HCT116 (cell line): ENCODE data around the gene PGPEP1. TPM values are rescaled to one million over a fixed set of nuclear protein-coding genes. Genes with fewer than 3 reads are reported as not detected.

Experiments used
- ATAC-seq: fragments of 200-7000 bp; cut with Tn5 transposase; 2 replicates; pipeline ENCODE4 v1.9.1; 2020; ENCODE audit warnings: mild to moderate bottlenecking, moderate library complexity
- BruUV-seq: library from RNA; stranded (reverse); fragments of 400-500 nt; replicated peaks from 2 replicates; lab custom pipeline; 2021; lab: Mats Ljungman, UMichigan
- CTCF ChIA-PET: fragments of 300-600 bp; sonication (Branson Sonifier 250); formaldehyde crosslinking; loops from one replicate; lab custom pipeline; 2021; ENCODE audit warnings: antibody characterized with exemption; lab: Charles Lee
- POLR2A ChIA-PET: fragments of 300-600, 350-600 bp; sonication (Branson Sonifier 250); formaldehyde crosslinking; loops from one replicate; lab custom pipeline; 2021; ENCODE audit warnings: antibody characterized with exemption; lab: Charles Lee
- RAD21 ChIA-PET, 2 experiments: fragments of 300-600 bp; sonication (Branson Sonifier 250); formaldehyde crosslinking; loops; one replicate each; lab custom pipeline; 2023; ENCODE audit warnings: low total read pairs in 2 of 2; ENCODE audit not compliant: uncharacterized antibody in 2 of 2, unreplicated experiment in 2 of 2, low non-redundant PET in 1 of 2; lab: Charles Lee
- DNase-seq: peaks from one replicate; pipeline ENCODE4 v3.0.0-alpha.2; 2010; ENCODE audit warnings: low read depth, low spot score
- H2AFZ ChIP-seq: fragments of 200-600 bp; shearing (Covaris generic), sonication (generic); 2 replicates; pipeline ENCODE4 v1.6.1; 2017; ENCODE audit warnings: low read depth, mixed run types, mixed read lengths, antibody characterized with exemption, low read length; ENCODE audit not compliant: poor library complexity, severe bottlenecking
- H3K27ac ChIP-seq: 2 replicates; pipeline ENCODE4 v1.5.1; 2012; ENCODE audit warnings: low read depth, low read length
- H3K27me3 ChIP-seq: fragments of 200-600 bp; sonication (generic); 2 replicates; pipeline ENCODE4 v1.6.1; 2016; ENCODE audit warnings: mixed run types, low read length, mixed read lengths; ENCODE audit not compliant: insufficient read depth
- H3K36me3 ChIP-seq, 2 experiments: fragments of 200-500 bp in 1 of 2; fragments of 200-600 bp in 1 of 2; sonication (Bioruptor generic) in 1 of 2; sonication (generic) in 1 of 2; 2 replicates each; pipeline versions ENCODE4 v1.5.1 to v1.6.1; 2014 to 2016; ENCODE audit warnings: low read length in 2 of 2, inconsistent platforms in 1 of 2, mixed read lengths in 1 of 2, mixed run types in 1 of 2; ENCODE audit not compliant: insufficient read depth in 2 of 2, control insufficient read depth in 1 of 2
- H3K4me1 ChIP-seq, 2 experiments: fragments of 200-600 bp in 1 of 2; sonication (generic) in 1 of 2; 2 replicates each; pipeline versions ENCODE4 v1.5.1 to v1.6.1; 2012 to 2017; ENCODE audit warnings: low read length in 2 of 2, inconsistent platforms in 1 of 2, mild to moderate bottlenecking in 1 of 2, mixed read lengths in 1 of 2, mixed run types in 1 of 2, moderate library complexity in 1 of 2; ENCODE audit not compliant: insufficient read depth in 2 of 2, control insufficient read depth in 1 of 2
- H3K4me2 ChIP-seq: fragments of 200-600 bp; sonication (generic); 2 replicates; pipeline ENCODE4 v1.6.1; 2017; ENCODE audit warnings: mixed run types, low read length, mixed read lengths
- H3K4me3 ChIP-seq, 2 experiments: fragments of 200-600 bp in 1 of 2; sonication (generic) in 1 of 2; replicated peaks in 1 of 2; 2 replicates each; pipeline ENCODE4 v1.5.1; 2011 to 2016; ENCODE audit warnings: low read length in 2 of 2, control low read depth in 1 of 2, low read depth in 1 of 2, mild to moderate bottlenecking in 1 of 2, mixed read lengths in 1 of 2, mixed run types in 1 of 2
- H3K79me2 ChIP-seq: fragments of 200-600 bp; sonication (generic); 2 replicates; pipeline ENCODE4 v1.6.1; 2017; ENCODE audit warnings: mild to moderate bottlenecking, mixed run types, low read length, moderate library complexity, mixed read lengths; ENCODE audit not compliant: insufficient read depth
- H3K9ac ChIP-seq: fragments of 200-600 bp; sonication (generic); 2 replicates; pipeline ENCODE4 v1.6.1; 2016; ENCODE audit warnings: low read length, mixed read lengths
- H3K9me2 ChIP-seq: fragments of 200-600 bp; sonication (generic), shearing (Covaris generic); 2 replicates; pipeline ENCODE4 v1.6.1; 2017; ENCODE audit warnings: mixed run types, mild to moderate bottlenecking, moderate library complexity; ENCODE audit not compliant: insufficient read depth
- H3K9me3 ChIP-seq, 2 experiments: fragments of 200-500 bp in 1 of 2; fragments of 200-600 bp in 1 of 2; sonication (Bioruptor generic) in 1 of 2; sonication (generic) in 1 of 2; 2 replicates each; pipeline ENCODE4 v1.6.1; 2014 to 2017; ENCODE audit warnings: low read length in 2 of 2, mixed read lengths in 2 of 2, inconsistent platforms in 1 of 2, low read depth in 1 of 2, mild to moderate bottlenecking in 1 of 2, mixed run types in 1 of 2, moderate library complexity in 1 of 2; ENCODE audit not compliant: control insufficient read depth in 1 of 2, insufficient read depth in 1 of 2
- H4K20me1 ChIP-seq: fragments of 200-600 bp; sonication (generic), shearing (Covaris generic); 2 replicates; pipeline ENCODE4 v1.6.1; 2017; ENCODE audit warnings: mixed run types, mild to moderate bottlenecking, moderate library complexity; ENCODE audit not compliant: insufficient read depth
- CBX3 ChIP-seq: IDR thresholded peaks from 2 replicates; pipeline ENCODE4 v1.6.1; 2012; ENCODE audit warnings: low read depth
- CEBPB ChIP-seq: IDR thresholded peaks from 2 replicates; pipeline ENCODE4 v1.6.1; 2012; ENCODE audit warnings: low read depth
- EGR1 ChIP-seq: IDR thresholded peaks from 2 replicates; pipeline ENCODE4 v1.6.1; 2012; ENCODE audit warnings: low read depth
- ELF1 ChIP-seq: IDR thresholded peaks from 2 replicates; pipeline ENCODE4 v1.6.1; 2012; ENCODE audit warnings: low read depth, borderline replicate concordance
- EZH2 ChIP-seq: fragments of 200-600 bp; sonication (generic); IDR thresholded peaks from 2 replicates; pipeline ENCODE4 v1.6.1; 2017; ENCODE audit warnings: antibody characterized with exemption, mixed run types
- EZH2phosphoT487 ChIP-seq: fragments of 200-600 bp; IDR thresholded peaks from 2 replicates; pipeline ENCODE4 v1.6.1; 2018; ENCODE audit warnings: antibody characterized with exemption, borderline replicate concordance
- FOSL1 ChIP-seq: IDR thresholded peaks from 2 replicates; pipeline ENCODE4 v1.6.1; 2012; ENCODE audit warnings: low read depth
- POLR2A ChIP-seq: IDR thresholded peaks from 2 replicates; pipeline ENCODE4 v1.7.0; 2011; ENCODE audit warnings: borderline replicate concordance; ENCODE audit not compliant: insufficient read depth, insufficient read length; ENCODE audit errors: extremely low read depth
- POLR2AphosphoS5 ChIP-seq: IDR thresholded peaks from 2 replicates; pipeline ENCODE4 v1.6.1; 2011; ENCODE audit warnings: mild to moderate bottlenecking, low read depth, low read length, moderate library complexity
- RAD21 ChIP-seq: IDR thresholded peaks from 2 replicates; pipeline ENCODE4 v1.6.1; 2012; ENCODE audit warnings: low read depth, mild to moderate bottlenecking
- SP1 ChIP-seq: IDR thresholded peaks from 2 replicates; pipeline ENCODE4 v1.6.1; 2012; ENCODE audit warnings: low read depth
- SRF ChIP-seq: IDR thresholded peaks from 2 replicates; pipeline ENCODE4 v1.6.1; 2012; ENCODE audit warnings: low read depth
- TCF7L2 ChIP-seq: IDR thresholded peaks from 2 replicates; pipeline ENCODE4 v1.7.0; 2011; ENCODE audit warnings: borderline replicate concordance, inconsistent platforms; ENCODE audit not compliant: insufficient read depth, insufficient read length; ENCODE audit errors: extremely low read depth
- YY1 ChIP-seq: IDR thresholded peaks from 2 replicates; pipeline ENCODE4 v1.6.1; 2011; ENCODE audit warnings: low read length, low read depth, moderate library complexity, mild to moderate bottlenecking; ENCODE audit not compliant: insufficient replicate concordance; ENCODE audit errors: extremely low read depth
- ZFX ChIP-seq: fragments of 450-650 bp; IDR thresholded peaks from 2 replicates; pipeline ENCODE4 v1.6.1; 2017
- ZNF274 ChIP-seq: fragments of 200-500 bp; sonication (Bioruptor generic); IDR thresholded peaks from 2 replicates; pipeline ENCODE4 v1.6.1; 2014; ENCODE audit warnings: mild to moderate bottlenecking, low read depth, low read length, inconsistent platforms
- intact Hi-C: fragments of 100-400 bp; cut with micrococcal nuclease; formaldehyde crosslinking; loops from 2 replicates; pipeline ENCODE4 v1.10.0; 2022
- total RNA-seq: library from RNA; stranded (reverse); gene quantifications from one replicate; pipeline ENCODE4 v1.2.1, GENCODE V29; 2021; ENCODE audit not compliant: unreplicated experiment
- TF ChIP-seq, protein P1 (sequence below): IDR thresholded peaks from 2 replicates; pipeline ENCODE4 v1.6.1; 2012
- TF ChIP-seq, protein P2 (sequence below): IDR thresholded peaks from 2 replicates; pipeline ENCODE4 v1.6.1; 2012
- TF ChIP-seq, protein P3 (sequence below): IDR thresholded peaks from 2 replicates; pipeline ENCODE4 v1.6.1; 2012; ENCODE audit warnings: low read depth
- TF ChIP-seq, protein P4 (sequence below): IDR thresholded peaks from 2 replicates; pipeline ENCODE4 v1.6.1; 2011; ENCODE audit warnings: mild to moderate bottlenecking, low read length, moderate library complexity; ENCODE audit not compliant: insufficient replicate concordance; ENCODE audit errors: extremely low read depth

Gene PGPEP1
- total RNA-seq, 1 experiment from 2014 or later, result 30.9 TPM

DNA sequence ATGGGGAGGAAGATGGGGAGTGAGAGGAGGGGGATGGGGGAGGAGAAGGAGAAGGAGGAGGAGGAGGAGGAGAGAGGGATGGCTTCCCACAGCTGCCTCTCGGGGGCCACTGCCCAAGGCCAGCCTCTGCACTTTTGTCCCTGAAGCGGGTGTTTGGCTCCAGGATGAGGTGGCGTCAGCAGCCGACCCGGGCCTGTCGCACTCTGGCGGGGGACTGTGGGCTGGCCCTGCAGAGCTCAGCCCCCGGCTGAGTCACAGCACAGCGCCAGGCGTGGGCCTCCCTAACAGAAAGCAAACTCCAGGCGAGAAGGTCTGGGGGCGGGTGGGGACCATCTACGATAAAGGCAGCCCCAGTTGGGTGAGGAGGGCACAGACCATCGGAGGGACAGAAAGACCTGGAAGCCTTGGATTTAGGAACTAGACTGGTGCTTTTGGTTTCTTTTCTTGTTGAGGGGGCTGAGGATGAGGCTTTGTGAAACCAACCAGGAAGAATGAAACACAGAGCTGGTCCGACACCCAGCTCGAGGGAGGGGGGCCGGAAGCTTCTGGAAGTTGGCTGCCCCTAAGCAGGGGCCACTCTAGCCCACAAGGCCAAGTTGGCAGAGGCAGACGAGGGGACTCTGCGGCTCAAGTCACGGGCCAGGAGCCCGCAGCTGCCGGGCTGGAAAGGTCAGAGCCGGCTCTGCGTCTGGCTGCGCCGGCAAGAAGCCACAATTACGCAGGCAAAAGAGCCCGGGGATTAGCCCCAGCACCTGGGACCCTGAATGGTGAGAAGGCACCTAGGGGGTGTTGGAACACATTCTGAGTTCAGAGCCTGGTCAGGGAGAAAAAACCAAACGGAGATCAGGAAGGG lies 35.7 kb upstream of the PGPEP1 start:
- peaks cover 49 to 63% of the 10 kb centered on the region in 2 experiments for H3K4me1 ChIP-seq
- no peak for DNase-seq
- BruUV-seq, result TSS peak; percentile 93
- ATAC-seq, result peak; percentile 76
- peak overlapping the region; percentile 72 for H3K9ac ChIP-seq
- H3K27me3 ChIP-seq, result no peaks in the 10 kb centered on the region
- POLR2A ChIA-PET, result interaction anchor here (1.0 to 3.0 kb wide), 11 partner anchors 9 to 79 kb away, joined by 3 to 62 read pairs (median 6); partner anchors contain the start of genes IQCN, JUND and LSM4
- H3K36me3 ChIP-seq, result peaks cover 10 to 29% of the 10 kb centered on the region in 2 experiments; a peak in 2 of 4 replicates
- intact Hi-C loops, result loop anchor here (2.0 kb wide), 1 partner anchor 30 kb away; the partner anchor contains the start of gene IQCN
- RAD21 ChIA-PET, result interaction anchor here (0.8 to 1.3 kb wide), 5 partner anchors 18 to 30 kb away, joined by 3 to 5 read pairs (median 4); partner anchors contain the start of genes JUND (in 2 of the 2), IQCN (in 1 of the 2) and LSM4 (in 1 of the 2)
- H3K79me2 ChIP-seq, result no peaks in the 10 kb centered on the region
- peak overlapping the region; percentile 97 for H3K27ac ChIP-seq
- no peaks in the 10 kb centered on the region for H3K9me3 ChIP-seq
- no peak overlapping the region for H2AFZ ChIP-seq
- H4K20me1 ChIP-seq, result no peaks in the 10 kb centered on the region
- peak overlapping the region; percentile 46 to 55 for H3K4me3 ChIP-seq
- peak overlapping the region; percentile 79 for H3K4me2 ChIP-seq
- CTCF ChIA-PET, result interaction anchor here (0.7 to 2.1 kb wide), 6 partner anchors 12 to 81 kb away, joined by 3 to 21 read pairs (median 11); partner anchors contain the start of genes GDF15 and LSM4
- no peaks in the 10 kb centered on the region for H3K9me2 ChIP-seq
- TF ChIP-seq CBX3, result no peak
- TF ChIP-seq EGR1, result peak; percentile 85
- no peak; the same call in 1 of the 2 replicates for TF ChIP-seq FOSL1
- TF ChIP-seq, protein P1, sequence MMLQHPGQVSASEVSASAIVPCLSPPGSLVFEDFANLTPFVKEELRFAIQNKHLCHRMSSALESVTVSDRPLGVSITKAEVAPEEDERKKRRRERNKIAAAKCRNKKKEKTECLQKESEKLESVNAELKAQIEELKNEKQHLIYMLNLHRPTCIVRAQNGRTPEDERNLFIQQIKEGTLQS, result no peak
- TF ChIP-seq EZH2phosphoT487, result no peak
- peak; percentile 80 for TF ChIP-seq POLR2AphosphoS5
- no peak for TF ChIP-seq SRF
- TF ChIP-seq, protein P2, sequence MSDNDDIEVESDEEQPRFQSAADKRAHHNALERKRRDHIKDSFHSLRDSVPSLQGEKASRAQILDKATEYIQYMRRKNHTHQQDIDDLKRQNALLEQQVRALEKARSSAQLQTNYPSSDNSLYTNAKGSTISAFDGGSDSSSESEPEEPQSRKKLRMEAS, result no peak
- TF ChIP-seq EZH2, result no peak
- TF ChIP-seq YY1, result no peak
- TF ChIP-seq TCF7L2, result no peak
- TF ChIP-seq CEBPB, result no peak
- TF ChIP-seq, protein P3, sequence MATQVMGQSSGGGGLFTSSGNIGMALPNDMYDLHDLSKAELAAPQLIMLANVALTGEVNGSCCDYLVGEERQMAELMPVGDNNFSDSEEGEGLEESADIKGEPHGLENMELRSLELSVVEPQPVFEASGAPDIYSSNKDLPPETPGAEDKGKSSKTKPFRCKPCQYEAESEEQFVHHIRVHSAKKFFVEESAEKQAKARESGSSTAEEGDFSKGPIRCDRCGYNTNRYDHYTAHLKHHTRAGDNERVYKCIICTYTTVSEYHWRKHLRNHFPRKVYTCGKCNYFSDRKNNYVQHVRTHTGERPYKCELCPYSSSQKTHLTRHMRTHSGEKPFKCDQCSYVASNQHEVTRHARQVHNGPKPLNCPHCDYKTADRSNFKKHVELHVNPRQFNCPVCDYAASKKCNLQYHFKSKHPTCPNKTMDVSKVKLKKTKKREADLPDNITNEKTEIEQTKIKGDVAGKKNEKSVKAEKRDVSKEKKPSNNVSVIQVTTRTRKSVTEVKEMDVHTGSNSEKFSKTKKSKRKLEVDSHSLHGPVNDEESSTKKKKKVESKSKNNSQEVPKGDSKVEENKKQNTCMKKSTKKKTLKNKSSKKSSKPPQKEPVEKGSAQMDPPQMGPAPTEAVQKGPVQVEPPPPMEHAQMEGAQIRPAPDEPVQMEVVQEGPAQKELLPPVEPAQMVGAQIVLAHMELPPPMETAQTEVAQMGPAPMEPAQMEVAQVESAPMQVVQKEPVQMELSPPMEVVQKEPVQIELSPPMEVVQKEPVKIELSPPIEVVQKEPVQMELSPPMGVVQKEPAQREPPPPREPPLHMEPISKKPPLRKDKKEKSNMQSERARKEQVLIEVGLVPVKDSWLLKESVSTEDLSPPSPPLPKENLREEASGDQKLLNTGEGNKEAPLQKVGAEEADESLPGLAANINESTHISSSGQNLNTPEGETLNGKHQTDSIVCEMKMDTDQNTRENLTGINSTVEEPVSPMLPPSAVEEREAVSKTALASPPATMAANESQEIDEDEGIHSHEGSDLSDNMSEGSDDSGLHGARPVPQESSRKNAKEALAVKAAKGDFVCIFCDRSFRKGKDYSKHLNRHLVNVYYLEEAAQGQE, result no peak
- TF ChIP-seq ZFX, result peak; percentile 42; the same call in 1 of the 2 replicates
- TF ChIP-seq ELF1, result no peak
- TF ChIP-seq POLR2A, result peak; percentile 55
- TF ChIP-seq SP1, result 0 out of 2 replicates have a peak, but pooled peaks have one; percentile 54
- TF ChIP-seq ZNF274, result no peak
- TF ChIP-seq, protein P4, sequence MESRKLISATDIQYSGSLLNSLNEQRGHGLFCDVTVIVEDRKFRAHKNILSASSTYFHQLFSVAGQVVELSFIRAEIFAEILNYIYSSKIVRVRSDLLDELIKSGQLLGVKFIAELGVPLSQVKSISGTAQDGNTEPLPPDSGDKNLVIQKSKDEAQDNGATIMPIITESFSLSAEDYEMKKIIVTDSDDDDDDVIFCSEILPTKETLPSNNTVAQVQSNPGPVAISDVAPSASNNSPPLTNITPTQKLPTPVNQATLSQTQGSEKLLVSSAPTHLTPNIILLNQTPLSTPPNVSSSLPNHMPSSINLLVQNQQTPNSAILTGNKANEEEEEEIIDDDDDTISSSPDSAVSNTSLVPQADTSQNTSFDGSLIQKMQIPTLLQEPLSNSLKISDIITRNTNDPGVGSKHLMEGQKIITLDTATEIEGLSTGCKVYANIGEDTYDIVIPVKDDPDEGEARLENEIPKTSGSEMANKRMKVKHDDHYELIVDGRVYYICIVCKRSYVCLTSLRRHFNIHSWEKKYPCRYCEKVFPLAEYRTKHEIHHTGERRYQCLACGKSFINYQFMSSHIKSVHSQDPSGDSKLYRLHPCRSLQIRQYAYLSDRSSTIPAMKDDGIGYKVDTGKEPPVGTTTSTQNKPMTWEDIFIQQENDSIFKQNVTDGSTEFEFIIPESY, result no peak
- no peak for TF ChIP-seq RAD21
